ENCODE measurements around the gene EVC2.

The EVC2 gene

DNA sequence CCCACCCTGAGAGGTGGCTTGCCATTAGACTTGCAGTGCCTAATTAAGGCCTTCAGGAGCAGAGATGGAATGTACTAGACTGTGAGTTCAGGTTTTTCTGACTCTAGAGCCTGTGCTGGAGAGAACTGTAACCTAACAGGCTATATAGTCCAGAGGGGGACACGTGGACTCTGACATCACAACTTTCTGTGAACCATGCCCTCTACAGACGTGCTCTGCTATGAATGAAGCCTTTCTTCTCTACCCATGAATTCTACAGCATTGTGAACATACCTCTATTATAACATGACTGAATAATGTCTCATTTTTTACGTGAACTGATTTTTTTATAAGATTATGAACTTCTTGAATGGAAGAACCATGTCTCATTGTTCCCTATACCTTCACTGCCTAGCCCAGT, 68.8 kb downstream of the EVC2 start:
- Histone ChIP-seq H3K27me3 (ENCODE audit: insufficient read depth, poor library complexity, severe bottlenecking) (no peaks in the 10 kb centered on the region), H3K4me3 (replicated peaks; ENCODE audit: insufficient read depth, low read length) (no peak overlapping the region), H3K27ac (replicated peaks) (no peak overlapping the region)
- no peak for DNase-seq (ENCODE audit: low read depth in 1 of 2, low spot score in 1 of 2)
- TF ChIP-seq GABPA (IDR thresholded peaks at IDR 0.05; ENCODE audit: low read depth) = no peak
- no peak for TF ChIP-seq SPI1 (IDR thresholded peaks at IDR 0.05; ENCODE audit: borderline replicate concordance, low read depth)
- TF ChIP-seq, protein P1, sequence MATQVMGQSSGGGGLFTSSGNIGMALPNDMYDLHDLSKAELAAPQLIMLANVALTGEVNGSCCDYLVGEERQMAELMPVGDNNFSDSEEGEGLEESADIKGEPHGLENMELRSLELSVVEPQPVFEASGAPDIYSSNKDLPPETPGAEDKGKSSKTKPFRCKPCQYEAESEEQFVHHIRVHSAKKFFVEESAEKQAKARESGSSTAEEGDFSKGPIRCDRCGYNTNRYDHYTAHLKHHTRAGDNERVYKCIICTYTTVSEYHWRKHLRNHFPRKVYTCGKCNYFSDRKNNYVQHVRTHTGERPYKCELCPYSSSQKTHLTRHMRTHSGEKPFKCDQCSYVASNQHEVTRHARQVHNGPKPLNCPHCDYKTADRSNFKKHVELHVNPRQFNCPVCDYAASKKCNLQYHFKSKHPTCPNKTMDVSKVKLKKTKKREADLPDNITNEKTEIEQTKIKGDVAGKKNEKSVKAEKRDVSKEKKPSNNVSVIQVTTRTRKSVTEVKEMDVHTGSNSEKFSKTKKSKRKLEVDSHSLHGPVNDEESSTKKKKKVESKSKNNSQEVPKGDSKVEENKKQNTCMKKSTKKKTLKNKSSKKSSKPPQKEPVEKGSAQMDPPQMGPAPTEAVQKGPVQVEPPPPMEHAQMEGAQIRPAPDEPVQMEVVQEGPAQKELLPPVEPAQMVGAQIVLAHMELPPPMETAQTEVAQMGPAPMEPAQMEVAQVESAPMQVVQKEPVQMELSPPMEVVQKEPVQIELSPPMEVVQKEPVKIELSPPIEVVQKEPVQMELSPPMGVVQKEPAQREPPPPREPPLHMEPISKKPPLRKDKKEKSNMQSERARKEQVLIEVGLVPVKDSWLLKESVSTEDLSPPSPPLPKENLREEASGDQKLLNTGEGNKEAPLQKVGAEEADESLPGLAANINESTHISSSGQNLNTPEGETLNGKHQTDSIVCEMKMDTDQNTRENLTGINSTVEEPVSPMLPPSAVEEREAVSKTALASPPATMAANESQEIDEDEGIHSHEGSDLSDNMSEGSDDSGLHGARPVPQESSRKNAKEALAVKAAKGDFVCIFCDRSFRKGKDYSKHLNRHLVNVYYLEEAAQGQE (IDR thresholded peaks at IDR 0.05; ENCODE audit: insufficient replicate concordance, low read depth) = no peak
- TF ChIP-seq, protein P2, sequence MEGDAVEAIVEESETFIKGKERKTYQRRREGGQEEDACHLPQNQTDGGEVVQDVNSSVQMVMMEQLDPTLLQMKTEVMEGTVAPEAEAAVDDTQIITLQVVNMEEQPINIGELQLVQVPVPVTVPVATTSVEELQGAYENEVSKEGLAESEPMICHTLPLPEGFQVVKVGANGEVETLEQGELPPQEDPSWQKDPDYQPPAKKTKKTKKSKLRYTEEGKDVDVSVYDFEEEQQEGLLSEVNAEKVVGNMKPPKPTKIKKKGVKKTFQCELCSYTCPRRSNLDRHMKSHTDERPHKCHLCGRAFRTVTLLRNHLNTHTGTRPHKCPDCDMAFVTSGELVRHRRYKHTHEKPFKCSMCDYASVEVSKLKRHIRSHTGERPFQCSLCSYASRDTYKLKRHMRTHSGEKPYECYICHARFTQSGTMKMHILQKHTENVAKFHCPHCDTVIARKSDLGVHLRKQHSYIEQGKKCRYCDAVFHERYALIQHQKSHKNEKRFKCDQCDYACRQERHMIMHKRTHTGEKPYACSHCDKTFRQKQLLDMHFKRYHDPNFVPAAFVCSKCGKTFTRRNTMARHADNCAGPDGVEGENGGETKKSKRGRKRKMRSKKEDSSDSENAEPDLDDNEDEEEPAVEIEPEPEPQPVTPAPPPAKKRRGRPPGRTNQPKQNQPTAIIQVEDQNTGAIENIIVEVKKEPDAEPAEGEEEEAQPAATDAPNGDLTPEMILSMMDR (IDR thresholded peaks at IDR 0.05; ENCODE audit: insufficient read depth, low read length) = no peak
- TF ChIP-seq POLR2AphosphoS5 (IDR thresholded peaks at IDR 0.05; ENCODE audit: low read depth) = no peak

DNA sequence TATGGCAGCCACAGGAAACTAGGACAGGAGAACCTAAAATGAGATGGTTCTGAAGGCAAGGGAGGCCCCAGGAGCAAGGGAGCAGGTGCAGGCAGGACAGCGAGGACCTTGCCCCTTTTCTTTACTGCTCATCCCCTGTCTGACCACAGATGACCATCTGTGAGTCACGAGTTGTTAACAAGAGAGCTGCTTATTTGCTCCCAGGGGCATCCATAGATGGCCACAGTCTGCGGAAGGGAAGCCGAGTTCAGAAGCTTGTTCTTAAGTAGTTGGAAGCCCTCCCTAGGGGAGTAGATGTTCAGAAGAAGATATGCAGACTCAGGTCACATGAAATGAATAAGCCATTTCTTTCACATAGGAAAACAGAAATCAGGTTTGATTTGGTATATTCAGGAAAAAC, 69.4 kb downstream of the EVC2 start:
- no peak overlapping the region for H3K27ac ChIP-seq (replicated peaks)
- H3K4me3 ChIP-seq (replicated peaks; ENCODE audit: insufficient read depth, low read length) = no peak overlapping the region
- no peak for TF ChIP-seq GABPA (IDR thresholded peaks at IDR 0.05; ENCODE audit: low read depth)
- TF ChIP-seq, protein P1 (IDR thresholded peaks at IDR 0.05; ENCODE audit: insufficient replicate concordance, low read depth) = no peak
- no peak for TF ChIP-seq POLR2AphosphoS5 (IDR thresholded peaks at IDR 0.05; ENCODE audit: low read depth)
- TF ChIP-seq SPI1 (IDR thresholded peaks at IDR 0.05; ENCODE audit: borderline replicate concordance, low read depth) = no peak
- TF ChIP-seq, protein P2 (IDR thresholded peaks at IDR 0.05; ENCODE audit: insufficient read depth, low read length) = no peak
- no peaks in the 10 kb centered on the region for H3K27me3 ChIP-seq (ENCODE audit: insufficient read depth, poor library complexity, severe bottlenecking)
- DNase-seq (ENCODE audit: low read depth in 1 of 2, low spot score in 1 of 2) = no peak

DNA sequence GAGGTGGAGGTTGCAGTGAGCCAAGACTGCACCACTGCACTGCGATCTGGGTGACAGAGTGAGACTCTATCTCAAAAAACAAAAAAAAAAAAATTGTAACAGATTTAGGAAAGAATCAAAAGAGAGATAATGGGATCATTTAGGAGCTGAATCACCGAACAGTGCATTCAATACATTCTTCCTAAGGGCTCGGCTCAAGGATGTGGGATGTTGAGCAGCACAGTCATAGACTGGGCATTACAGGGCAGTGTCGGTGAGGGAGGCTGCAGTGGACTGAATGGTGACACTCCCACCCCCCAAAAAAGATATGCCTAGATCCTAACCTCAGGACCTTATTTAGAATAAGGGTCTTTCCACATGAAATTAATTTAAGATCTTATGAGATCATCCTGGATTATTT, 70.0 kb downstream of the EVC2 start:
- H3K4me3 ChIP-seq (replicated peaks; ENCODE audit: insufficient read depth, low read length) = no peak overlapping the region
- TF ChIP-seq, protein P1 (IDR thresholded peaks at IDR 0.05; ENCODE audit: insufficient replicate concordance, low read depth) = no peak
- TF ChIP-seq, protein P2 (IDR thresholded peaks at IDR 0.05; ENCODE audit: insufficient read depth, low read length) = no peak
- TF ChIP-seq POLR2AphosphoS5 (IDR thresholded peaks at IDR 0.05; ENCODE audit: low read depth) (no peak), SPI1 (IDR thresholded peaks at IDR 0.05; ENCODE audit: borderline replicate concordance, low read depth) (no peak), GABPA (IDR thresholded peaks at IDR 0.05; ENCODE audit: low read depth) (no peak)
- H3K27me3 ChIP-seq (ENCODE audit: insufficient read depth, poor library complexity, severe bottlenecking) = no peaks in the 10 kb centered on the region
- DNase-seq (ENCODE audit: low read depth in 1 of 2, low spot score in 1 of 2) = no peak
- no peak overlapping the region for H3K27ac ChIP-seq (replicated peaks)

All from HL-60 (cell line).